Peyer's patch (tissue), 4 donors: ENCODE data around the gene SOX13. TPM values are rescaled to one million over a fixed set of nuclear protein-coding genes. Genes with fewer than 3 reads are reported as not detected.
A peak's percentile ranks its signal among the peaks of the same experiment; 100 is the strongest.

Experiments used
- DNase-seq, 3 donors: peaks; one replicate each; pipeline ENCODE4 v3.0.0-alpha.2; 2017 to 2019
- H3K27ac ChIP-seq, 4 donors: fragments of 200-600 bp; sonication (generic); one replicate each; pipeline ENCODE4 v1.5.1; 2016 to 2019
- H3K27me3 ChIP-seq, 2 donors: fragments of 200-600 bp; sonication (generic); one replicate each; pipeline ENCODE4 v1.5.1; 2019
- H3K36me3 ChIP-seq, 3 donors: fragments of 200-600 bp; sonication (generic); one replicate each; pipeline ENCODE4 v1.5.1; 2016 to 2019
- H3K4me1 ChIP-seq, 4 donors: fragments of 200-600 bp; sonication (generic); one replicate each; pipeline ENCODE4 v1.5.1; 2016 to 2019
- H3K4me3 ChIP-seq, 4 donors: fragments of 200-600 bp; sonication (generic); 1 replicate in 3 of 4; 2 replicates in 1 of 4; pipeline ENCODE4 v1.5.1; 2016 to 2019; ENCODE audit warnings: mild to moderate bottlenecking in 1 of 4
- H3K9me3 ChIP-seq, 4 donors: fragments of 200-600 bp; sonication (generic); one replicate each; pipeline ENCODE4 v1.5.1; 2016 to 2019; ENCODE audit warnings: mild to moderate bottlenecking in 1 of 4
- POLR2A ChIP-seq, 2 donors: fragments of 450-650 bp; IDR thresholded peaks; one replicate each; pipeline ENCODE4 v1.5.1; 2017; ENCODE audit warnings: antibody characterized with exemption in 2 of 2, mild to moderate bottlenecking in 2 of 2, moderate library complexity in 2 of 2
- total RNA-seq, 4 donors: library from RNA; depleted of rRNA; stranded (reverse); fragments of >200 nt; gene quantifications; one replicate each; pipeline ENCODE4 v1.1.0, GENCODE V29; 2016
- TF ChIP-seq, protein P1 (sequence below), 6 experiments: fragments of 450-650 bp in 4 of 6; fragments of 200-600 bp in 2 of 6; sonication (generic) in 1 of 6; IDR thresholded peaks; one replicate each; pipeline ENCODE4 v1.5.1; 2017 to 2019; ENCODE audit warnings: antibody characterized with exemption in 6 of 6, mild to moderate bottlenecking in 3 of 6, moderate library complexity in 1 of 6

The SOX13 gene
- total RNA-seq, 4 donors from 2014 or later: 42.1 to 80.3 (median 59.0) TPM

DNA sequence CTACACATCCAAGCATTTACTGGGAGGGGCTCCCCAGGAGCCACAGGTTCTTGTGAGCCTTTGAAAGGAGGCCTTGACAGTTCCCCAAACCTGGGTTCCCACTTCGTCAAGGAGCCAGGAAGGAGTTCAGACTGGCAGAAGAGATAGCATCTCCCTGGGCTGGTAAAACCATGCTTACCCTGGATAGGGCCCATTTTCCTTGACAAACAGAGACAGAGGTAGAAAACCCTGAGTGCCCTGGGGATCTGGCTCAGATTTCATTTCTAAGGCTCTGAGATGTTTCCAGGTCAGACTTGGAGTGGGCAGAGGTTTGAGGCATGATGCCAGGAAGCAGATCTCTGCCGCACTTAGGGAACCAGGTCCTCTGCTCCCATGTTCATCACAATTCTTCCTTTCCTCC lies 76.2 kb downstream of the SOX13 start:
- DNase-seq: peak in 1 of 3 donors; percentile 10
- no peaks in the 10 kb centered on the region for H3K36me3 ChIP-seq
- peaks cover 0 to 23% (median 7%) of the 10 kb centered on the region in 4 donors for H3K4me1 ChIP-seq
- no peaks in the 10 kb centered on the region for H3K27me3 ChIP-seq
- no peak overlapping the region for H3K27ac ChIP-seq
- no peaks in the 10 kb centered on the region for H3K9me3 ChIP-seq
- no peak overlapping the region for H3K4me3 ChIP-seq
- TF ChIP-seq, protein P1, sequence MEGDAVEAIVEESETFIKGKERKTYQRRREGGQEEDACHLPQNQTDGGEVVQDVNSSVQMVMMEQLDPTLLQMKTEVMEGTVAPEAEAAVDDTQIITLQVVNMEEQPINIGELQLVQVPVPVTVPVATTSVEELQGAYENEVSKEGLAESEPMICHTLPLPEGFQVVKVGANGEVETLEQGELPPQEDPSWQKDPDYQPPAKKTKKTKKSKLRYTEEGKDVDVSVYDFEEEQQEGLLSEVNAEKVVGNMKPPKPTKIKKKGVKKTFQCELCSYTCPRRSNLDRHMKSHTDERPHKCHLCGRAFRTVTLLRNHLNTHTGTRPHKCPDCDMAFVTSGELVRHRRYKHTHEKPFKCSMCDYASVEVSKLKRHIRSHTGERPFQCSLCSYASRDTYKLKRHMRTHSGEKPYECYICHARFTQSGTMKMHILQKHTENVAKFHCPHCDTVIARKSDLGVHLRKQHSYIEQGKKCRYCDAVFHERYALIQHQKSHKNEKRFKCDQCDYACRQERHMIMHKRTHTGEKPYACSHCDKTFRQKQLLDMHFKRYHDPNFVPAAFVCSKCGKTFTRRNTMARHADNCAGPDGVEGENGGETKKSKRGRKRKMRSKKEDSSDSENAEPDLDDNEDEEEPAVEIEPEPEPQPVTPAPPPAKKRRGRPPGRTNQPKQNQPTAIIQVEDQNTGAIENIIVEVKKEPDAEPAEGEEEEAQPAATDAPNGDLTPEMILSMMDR (IDR thresholded peaks at IDR 0.05): no peak
- TF ChIP-seq POLR2A (IDR thresholded peaks at IDR 0.05): no peak

DNA sequence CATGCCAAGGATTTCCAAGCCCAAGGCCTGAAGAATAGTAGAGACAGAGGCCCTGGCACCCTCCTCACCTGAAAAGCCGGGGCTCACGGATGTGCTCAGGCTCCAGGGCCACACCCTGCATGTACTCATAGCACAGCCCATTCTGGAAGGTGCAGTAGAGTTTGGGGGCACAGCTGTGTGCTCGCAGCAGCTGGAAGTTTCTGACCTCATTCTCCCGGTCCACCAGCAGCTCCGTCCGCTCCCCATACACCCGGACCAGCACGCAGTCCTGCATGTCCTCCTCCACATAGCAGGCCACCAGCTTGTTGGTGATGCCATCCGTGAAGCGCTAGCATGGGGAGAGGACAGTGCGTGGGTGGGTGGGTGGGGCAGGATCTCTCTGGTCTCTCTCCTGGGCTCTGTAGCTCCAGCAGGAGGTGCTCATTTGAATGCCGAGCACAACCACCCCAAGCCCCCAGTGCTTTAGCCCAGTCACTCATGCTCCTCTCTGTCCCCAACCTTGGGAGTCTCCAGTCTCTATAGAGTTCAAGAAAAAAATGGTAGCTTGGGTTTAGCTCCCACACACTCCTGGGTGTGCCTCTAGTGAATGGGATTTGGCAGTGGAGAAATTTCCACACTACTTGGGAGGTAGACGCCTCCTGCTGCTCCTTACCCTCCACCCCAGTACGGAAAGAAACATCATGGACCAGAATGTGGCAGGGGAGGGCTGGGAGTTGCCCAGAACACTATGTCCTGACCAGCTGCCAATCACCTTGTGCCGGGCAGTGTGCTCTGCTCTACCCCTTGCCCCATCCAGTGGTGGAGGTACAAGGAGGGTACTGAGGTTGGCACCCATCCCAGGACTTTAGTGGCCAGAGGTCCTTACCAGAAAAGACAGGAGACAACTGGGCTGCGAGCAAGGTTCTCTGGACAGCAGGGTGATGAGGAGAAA lies 77.0 kb downstream of the SOX13 start:
- no peaks in the 10 kb centered on the region for H3K9me3 ChIP-seq

DNA sequence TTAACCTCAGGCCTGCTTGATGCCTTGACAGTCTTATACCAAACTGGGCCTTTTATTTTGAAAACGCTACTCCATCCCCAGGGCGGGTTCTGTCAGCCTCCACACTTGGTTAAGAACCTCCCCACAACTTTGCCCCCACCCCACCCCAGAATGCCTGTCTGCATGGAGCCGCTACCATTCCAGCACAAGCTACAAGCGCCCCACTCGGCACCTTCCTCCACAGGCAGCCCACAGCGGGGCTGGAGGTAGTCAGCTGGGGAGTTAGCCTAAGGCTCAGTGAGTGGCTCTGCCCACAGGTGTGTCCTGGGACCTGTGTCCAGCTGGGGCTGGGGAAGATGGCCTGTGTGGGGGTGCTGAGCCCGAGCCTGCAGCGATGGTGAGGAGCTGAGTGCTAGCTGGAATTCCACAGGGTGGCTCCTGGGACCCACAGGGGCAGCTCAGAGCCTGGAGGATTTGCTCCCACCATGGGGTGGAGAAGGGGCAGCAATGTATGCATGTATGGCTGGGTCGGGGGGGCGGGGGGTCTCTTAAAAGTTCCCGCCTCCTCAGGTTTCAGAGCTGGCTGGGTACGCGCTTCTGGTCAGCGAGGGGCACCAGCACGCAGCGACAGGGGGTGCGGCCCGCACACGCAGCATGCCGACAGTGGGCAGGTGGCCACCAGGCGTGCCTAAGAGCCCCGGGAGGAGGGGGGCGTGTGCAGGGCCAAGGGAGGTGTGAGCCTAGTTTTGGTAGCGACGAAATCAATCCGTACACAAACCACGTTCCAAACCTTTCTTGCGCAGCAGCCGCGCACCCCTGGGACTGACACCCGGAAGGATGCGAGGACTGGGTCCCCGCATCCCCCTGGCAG lies 78.0 kb downstream of the SOX13 start:
- Histone ChIP-seq H3K4me1 (peaks cover 0 to 14% (median 6%) of the 10 kb centered on the region in 4 donors), H3K27ac (peak overlapping the region; percentile 49 to 70 (median 64)), H3K36me3 (no peaks in the 10 kb centered on the region), H3K4me3 (peak overlapping the region; percentile 51 to 79 (median 68)), H3K9me3 (no peaks in the 10 kb centered on the region), H3K27me3 (no peaks in the 10 kb centered on the region)
- no peak for TF ChIP-seq POLR2A (IDR thresholded peaks at IDR 0.05)
- TF ChIP-seq, protein P1 (IDR thresholded peaks at IDR 0.05): no peak
- peak in 1 of 3 donors; percentile 48 for DNase-seq

More for the DNA sequence above, 77.0 kb downstream of the SOX13 start:
- DNase-seq: peak in 1 of 3 donors; percentile 51
- H3K4me1 ChIP-seq: peaks cover 0 to 23% (median 7%) of the 10 kb centered on the region in 4 donors
- no peaks in the 10 kb centered on the region for H3K36me3 ChIP-seq
- no peak overlapping the region for H3K4me3 ChIP-seq
- TF ChIP-seq POLR2A (IDR thresholded peaks at IDR 0.05): no peak
- TF ChIP-seq, protein P1 (IDR thresholded peaks at IDR 0.05): no peak
- no peak overlapping the region for H3K27ac ChIP-seq
- no peaks in the 10 kb centered on the region for H3K27me3 ChIP-seq

DNA sequence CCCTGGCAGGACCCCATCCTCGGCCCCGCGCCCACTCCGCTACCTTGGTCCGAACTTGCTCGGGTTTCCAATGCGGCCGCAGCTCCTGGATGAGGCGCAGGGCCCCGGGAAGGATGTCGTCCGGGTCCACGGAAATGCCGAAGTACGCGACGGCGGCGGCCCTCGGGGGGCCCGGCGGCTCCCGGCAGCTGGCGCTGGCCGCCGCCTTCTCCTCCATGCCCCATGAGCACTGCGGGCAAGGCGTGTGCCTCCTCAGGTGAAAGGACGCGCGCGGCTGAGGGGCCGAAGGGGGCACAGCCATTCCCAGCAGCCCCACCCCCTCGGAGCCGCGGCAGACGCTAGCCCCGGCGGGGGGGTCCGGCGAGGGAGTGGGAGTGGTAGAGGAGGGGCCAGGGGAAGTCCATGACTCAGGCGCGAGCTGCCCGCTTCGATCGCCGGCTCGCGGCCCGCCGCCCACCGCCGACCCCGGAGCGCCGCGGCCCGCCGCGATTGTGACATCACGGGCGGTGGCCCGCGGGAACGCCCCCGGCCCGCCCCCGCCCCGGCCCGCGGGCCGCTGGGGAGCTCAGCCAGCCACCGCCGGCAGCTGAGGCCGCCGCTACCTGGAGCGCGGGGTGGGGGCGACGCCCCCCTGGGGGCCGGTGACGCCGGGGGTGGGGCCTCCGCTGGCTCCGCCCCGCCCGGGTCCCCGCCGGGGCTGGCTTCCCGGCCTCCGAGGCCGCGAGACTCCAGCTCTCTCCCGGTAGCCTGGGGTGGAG lies 78.8 kb downstream of the SOX13 start, which contains the start of gene ETNK2:
TSS of gene ETNK2 (minus strand) at position 493 of the 758 bp plus-strand sequence. CDS start at position 301, 192 bp downstream.
- Histone ChIP-seq H3K27ac (peak within 1 kb of the TSS; percentile 49 to 70 (median 64)), H3K27me3 (no peaks in the 10 kb centered on the region), H3K4me1 (peaks cover 0 to 14% (median 3%) of the 10 kb centered on the region in 4 donors), H3K36me3 (no peaks in the 10 kb centered on the region), H3K4me3 (peak within 1 kb of the TSS; percentile 51 to 79 (median 68)), H3K9me3 (no peaks in the 10 kb centered on the region)
- TF ChIP-seq, protein P1 (IDR thresholded peaks at IDR 0.05): no peak
- TF ChIP-seq POLR2A (IDR thresholded peaks at IDR 0.05): no peak
- DNase-seq: peak in 2 of 3 donors; percentile 60 to 68
